ENCODE measurements around the gene RGL3.
"Not testable (repeated sequence)": the region's sequence is repeated elsewhere in the genome, so short reads cannot be mapped to it uniquely, and the experiment has no call there.

Gene RGL3

GRCh38 chr19:11359421-11359820 lies 59.7 kb downstream of the RGL3 start:
- no peak for DNase-seq

GRCh38 chr19:11356676-11357550 lies 62.2 kb downstream of the RGL3 start:
- no peak for DNase-seq

GRCh38 chr19:11356074-11356397 lies 63.1 kb downstream of the RGL3 start:
- DNase-seq, result no peak

GRCh38 chr19:11355160-11356073 lies 63.7 kb downstream of the RGL3 start, which contains the start of gene PLPPR2:
TSS of gene PLPPR2 (plus strand) at chr19:11355432. CDS start at chr19:11357674, 2,242 bp downstream.
- peak; percentile 60 to 84 (median 78) for DNase-seq

- not testable (repeated sequence) for DNase-seq
These were observed 65.0 kb downstream of the RGL3 start for GRCh38 chr19:11354102-11354501.

DNA sequence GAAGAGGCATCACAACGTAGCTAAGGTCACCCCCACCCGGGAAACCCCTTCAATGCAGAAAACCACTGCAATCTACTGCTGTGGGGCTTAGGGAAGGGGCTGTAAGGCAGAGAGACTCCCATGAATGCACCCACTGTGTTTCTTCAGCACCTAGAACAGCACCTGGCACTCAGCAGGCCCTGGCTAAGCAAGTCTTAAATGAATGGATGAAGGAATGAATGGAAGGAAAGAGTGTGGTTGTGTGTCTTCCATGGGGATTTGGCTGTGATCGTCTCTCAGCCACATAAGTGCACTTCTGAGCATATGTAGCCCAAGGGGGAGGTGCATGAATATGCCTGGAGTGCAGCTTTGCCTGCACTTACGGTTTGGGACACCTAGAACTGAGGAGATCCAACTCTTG lies 69.9 kb downstream of the RGL3 start:
- no peak for DNase-seq

DNA sequence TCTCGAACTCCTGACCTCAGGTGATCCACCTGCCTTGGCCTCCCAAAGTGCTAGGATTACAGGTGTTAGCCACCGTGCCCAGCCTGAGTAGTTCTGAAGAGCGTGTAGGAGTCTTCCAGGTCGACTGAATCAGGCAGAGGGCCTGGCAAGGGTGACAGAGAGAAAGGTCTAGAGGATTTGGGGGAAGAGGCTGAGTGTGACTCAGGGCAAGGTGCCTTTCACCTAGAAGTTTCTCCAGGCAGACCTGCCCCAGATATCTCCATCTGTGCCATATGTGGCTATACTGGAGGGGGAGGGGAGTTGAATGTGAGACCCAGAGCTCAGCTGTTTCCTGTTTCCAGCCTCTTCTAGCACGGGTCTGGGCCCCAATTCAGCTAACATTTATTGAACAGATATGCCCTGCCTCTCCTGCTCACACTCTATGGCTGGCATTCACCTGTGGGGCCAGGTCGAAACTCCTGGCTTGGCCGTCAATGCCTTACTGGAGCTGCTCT lies 71.5 kb downstream of the RGL3 start:
- no peak for DNase-seq

GRCh38 chr19:11346104-11346940 lies 72.8 kb downstream of the RGL3 start, which contains the start of the genes CCDC159 and TMEM205:
TSS of gene CCDC159 (plus strand) at chr19:11346519. CDS start at chr19:11346607, 88 bp downstream.
TSS of gene TMEM205 (minus strand) at chr19:11346268. CDS start at chr19:11345619, 649 bp downstream.
- peak; percentile 92 to 99 (median 97) for DNase-seq

GRCh38 chr19:11345122-11345803 lies 73.9 kb downstream of the RGL3 start:
- DNase-seq, result no peak
